ENCODE data around the gene WDPCP.

- TF ChIP-seq CTCF (conservative IDR thresholded peaks at IDR 0.05) (no peak), EZH2 (IDR thresholded peaks at IDR 0.05; ENCODE audit: low read depth) (no peak)
Measured at GRCh38 chr2:63589148-63589958, 1.1 kb upstream of the WDPCP start.
